KOPT-K1 (cell line): Measurements from ENCODE around the gene HIF3A.
"Not testable (repeated sequence)": the region's sequence is repeated elsewhere in the genome, so short reads cannot be mapped to it uniquely, and the experiment has no call there.

Experiments
- H3K27ac ChIP-seq: fragments of 200-600 bp; sonication (generic); 2 replicates; pipeline ENCODE4 v1.5.1; 2016; ENCODE audit warnings: antibody characterized with exemption, mild to moderate bottlenecking, low read depth, low read length; ENCODE audit not compliant: poor library complexity, severe bottlenecking
- H3K36me3 ChIP-seq: fragments of 200-600 bp; sonication (generic); 2 replicates; pipeline ENCODE4 v1.5.1; 2017; ENCODE audit warnings: antibody characterized with exemption, mild to moderate bottlenecking, low read length, moderate library complexity; ENCODE audit not compliant: insufficient read depth
- H3K9me3 ChIP-seq: fragments of 200-600 bp; sonication (generic); 2 replicates; pipeline ENCODE4 v1.5.1; 2017; ENCODE audit warnings: antibody characterized with exemption, low read length, mild to moderate bottlenecking; ENCODE audit not compliant: insufficient read depth, poor library complexity, severe bottlenecking

The HIF3A gene

DNA sequence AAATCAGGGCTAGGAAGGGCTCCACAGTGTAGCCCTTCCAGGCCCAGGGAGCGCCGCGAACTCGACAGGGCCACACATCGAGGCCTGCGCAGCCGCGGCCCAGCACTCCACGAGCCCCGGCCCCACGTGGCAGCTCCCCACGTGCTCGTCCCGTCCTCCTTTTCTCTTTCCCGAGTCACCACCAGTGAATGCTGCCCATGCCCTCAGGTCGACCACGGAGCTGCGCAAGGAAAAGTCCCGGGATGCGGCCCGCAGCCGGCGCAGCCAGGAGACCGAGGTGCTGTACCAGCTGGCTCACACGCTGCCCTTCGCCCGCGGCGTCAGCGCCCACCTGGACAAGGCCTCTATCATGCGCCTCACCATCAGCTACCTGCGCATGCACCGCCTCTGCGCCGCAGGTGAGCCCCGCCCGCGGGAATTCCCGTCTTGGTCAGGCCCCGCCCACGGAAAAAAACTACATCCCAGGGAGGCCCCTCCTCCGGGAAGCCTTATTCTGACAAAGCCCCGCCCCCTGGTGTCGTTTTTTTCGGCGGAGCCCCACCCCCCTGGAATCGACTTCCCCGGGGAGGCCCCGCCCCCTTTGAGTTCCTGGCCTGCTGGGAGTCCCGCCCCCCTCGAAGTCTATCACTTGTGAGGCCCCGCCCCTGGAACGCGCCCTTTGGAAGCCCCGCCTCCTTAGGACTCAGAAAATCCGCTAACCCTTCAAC is 7.0 kb downstream of the HIF3A start:
- Histone ChIP-seq H3K27ac (no peak overlapping the region), H3K9me3 (peaks cover 6% of the 10 kb centered on the region), H3K36me3 (no peaks in the 10 kb centered on the region)

DNA sequence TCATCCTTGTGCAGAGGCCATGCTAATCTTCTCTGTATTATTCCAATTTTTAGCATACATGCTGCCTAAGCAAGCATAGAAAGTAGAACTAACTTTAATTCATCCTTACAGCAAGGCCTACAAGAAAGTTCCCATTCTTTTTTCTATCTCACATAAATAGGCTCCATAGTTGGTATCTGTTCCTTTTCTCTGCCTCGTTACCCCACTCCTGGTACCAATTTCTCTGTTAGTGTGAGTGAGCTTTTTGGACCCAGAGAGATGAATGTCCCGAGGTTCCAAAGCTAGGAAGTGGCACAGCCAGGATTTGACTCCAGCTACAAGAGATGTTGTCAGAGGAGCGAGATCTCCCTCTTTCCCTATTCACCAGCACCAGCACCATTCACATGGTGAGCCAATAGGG is 9.7 kb downstream of the HIF3A start:
- no peaks in the 10 kb centered on the region for H3K36me3 ChIP-seq
- peaks cover 6% of the 10 kb centered on the region for H3K9me3 ChIP-seq
- no peak overlapping the region for H3K27ac ChIP-seq

- Histone ChIP-seq H3K27ac (no peak overlapping the region), H3K36me3 (no peaks in the 10 kb centered on the region), H3K9me3 (peaks cover 6% of the 10 kb centered on the region)
These were observed 11.7 kb downstream of the HIF3A start for GRCh38 chr19:46308510-46308909.

- Histone ChIP-seq H3K27ac (no peak overlapping the region), H3K9me3 (peaks cover 6% of the 10 kb centered on the region), H3K36me3 (no peaks in the 10 kb centered on the region)
These were observed 12.2 kb downstream of the HIF3A start for GRCh38 chr19:46309056-46309455.

- no peak overlapping the region for H3K27ac ChIP-seq
- H3K9me3 ChIP-seq: peaks cover 3% of the 10 kb centered on the region
- no peaks in the 10 kb centered on the region for H3K36me3 ChIP-seq
These were observed 14.6 kb downstream of the HIF3A start for GRCh38 chr19:46311444-46311843.

DNA sequence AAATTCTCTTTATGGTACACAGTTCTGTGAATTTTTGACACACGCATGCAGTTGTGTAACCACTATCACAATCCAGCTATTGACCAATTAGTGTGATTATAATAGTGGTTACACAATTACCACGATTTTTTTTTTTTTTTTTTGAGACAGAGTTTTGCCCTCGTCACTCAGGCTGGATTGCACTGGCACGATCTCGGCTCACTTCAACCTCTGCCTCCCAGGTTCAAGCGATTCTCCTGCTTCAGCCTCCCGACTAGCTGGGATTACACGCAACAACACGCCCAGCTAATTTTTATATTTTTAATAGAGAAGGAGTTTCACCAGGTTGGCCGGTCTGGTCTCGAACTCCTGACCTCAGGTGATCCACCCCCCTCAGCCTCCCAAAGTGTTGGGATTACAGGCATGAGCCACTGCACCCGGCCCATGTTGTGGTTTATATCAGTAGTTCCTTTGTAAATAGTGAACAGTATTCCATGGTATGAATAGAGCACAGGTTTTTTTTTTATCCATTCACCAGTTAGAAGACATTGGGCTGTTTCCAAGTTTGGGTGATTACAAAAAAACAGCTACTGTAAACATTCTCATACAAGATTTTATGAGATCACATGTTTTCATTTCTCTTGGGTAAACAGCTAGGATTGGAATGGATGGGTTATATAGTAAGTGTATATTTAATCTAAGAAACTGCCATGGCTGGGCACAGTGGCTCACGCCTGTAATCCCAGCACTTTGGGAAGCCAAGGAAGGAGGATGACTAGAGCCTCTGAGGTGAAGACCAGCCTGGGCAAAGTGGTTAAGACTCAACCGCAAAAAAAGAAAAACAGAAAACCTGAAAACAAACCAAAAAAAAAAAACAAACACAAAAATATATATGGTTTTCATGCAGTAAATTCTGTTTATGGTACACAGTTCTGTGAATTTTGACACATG is 17.0 kb downstream of the HIF3A start:
- H3K9me3 ChIP-seq, H3K36me3 ChIP-seq, H3K27ac ChIP-seq: not testable (repeated sequence)

DNA sequence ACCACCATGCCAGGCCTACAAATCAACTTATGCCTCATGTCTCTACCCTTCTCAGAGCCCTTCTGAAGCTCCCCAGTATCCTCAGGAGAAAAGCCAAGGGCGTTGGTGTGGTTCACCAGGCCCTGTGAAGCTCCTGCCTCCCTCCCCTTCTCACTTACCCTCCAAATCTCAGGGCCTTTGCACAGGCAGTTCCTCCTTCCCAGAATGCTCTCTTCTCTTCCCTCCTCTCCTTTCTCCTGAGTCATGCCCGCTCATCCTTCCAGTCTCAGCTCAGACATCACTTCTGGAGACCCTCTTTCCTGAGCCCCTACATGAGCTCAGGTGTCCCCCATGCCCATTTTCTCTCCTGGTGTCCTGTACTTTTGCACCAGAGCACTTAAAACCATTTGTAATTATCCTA is 20.5 kb downstream of the HIF3A start:
- H3K27ac ChIP-seq: no peak overlapping the region
- H3K9me3 ChIP-seq: no peaks in the 10 kb centered on the region

DNA sequence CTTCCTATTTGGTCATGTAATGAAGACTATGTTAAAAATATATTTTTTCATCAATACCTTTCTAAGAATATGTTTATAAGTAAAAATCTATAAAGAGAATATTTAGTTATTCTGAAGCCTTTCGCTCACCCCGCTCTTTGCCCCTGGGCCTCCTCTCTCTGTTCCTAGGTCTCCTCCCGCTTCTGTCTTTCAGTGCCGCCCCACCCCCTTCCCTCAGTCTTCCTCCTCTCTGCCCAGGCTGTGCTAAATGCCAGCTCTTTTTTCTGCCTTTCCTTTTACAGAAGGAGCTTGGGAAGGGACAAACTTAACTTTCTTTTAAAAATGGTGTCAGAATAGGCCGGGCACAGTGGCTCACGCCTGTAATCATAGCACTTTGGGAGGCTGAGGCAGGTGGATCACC is 22.8 kb downstream of the HIF3A start:
- Histone ChIP-seq H3K27ac (no peak overlapping the region), H3K9me3 (no peaks in the 10 kb centered on the region), H3K36me3 (no peaks in the 10 kb centered on the region)

More for the DNA sequence above, 20.5 kb downstream of the HIF3A start:
- H3K36me3 ChIP-seq: no peaks in the 10 kb centered on the region

DNA sequence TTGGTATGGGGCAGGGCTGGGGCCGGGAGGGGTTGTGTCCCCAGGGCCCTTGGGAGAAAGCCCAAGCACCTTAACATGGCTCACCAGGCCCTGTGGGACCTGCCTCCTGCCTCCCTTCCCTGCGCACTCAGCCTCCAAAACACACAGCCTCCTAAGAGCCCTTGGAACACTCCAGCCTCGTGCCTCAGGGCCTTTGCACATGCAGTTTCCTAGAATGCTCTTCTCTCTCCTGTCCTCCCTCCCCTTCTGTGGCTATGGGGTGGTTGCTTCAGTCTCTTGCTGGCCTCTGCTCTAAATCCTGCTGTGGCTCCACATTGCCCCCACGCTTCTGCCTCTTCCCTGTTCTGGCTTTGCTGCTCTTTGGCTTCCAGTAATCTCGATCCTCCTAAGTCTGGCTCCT is 23.7 kb downstream of the HIF3A start:
- no peaks in the 10 kb centered on the region for H3K36me3 ChIP-seq
- H3K9me3 ChIP-seq: peaks cover 5% of the 10 kb centered on the region
- H3K27ac ChIP-seq: no peak overlapping the region

DNA sequence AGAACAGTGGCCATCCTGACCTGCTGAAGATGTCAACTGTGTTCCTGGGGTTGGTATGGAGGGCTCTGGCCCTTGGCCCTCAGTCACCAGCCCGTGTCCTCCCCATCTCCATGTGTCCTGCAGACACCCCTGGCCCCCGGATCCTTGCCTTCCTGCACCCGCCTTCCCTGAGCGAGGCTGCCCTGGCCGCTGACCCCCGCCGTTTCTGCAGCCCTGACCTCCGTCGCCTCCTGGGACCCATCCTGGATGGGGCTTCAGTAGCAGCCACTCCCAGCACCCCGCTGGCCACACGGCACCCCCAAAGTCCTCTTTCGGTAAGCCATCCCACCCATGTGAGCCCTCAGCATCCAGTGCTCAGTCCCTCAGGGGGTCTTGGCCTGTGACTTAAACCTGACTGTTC is 24.8 kb downstream of the HIF3A start:
- Histone ChIP-seq H3K36me3 (no peaks in the 10 kb centered on the region), H3K27ac (no peak overlapping the region), H3K9me3 (peaks cover 15% of the 10 kb centered on the region)

- H3K27ac ChIP-seq, H3K36me3 ChIP-seq: not testable (repeated sequence)
- peaks cover 31% of the 10 kb centered on the region for H3K9me3 ChIP-seq
These were observed 26.4 kb downstream of the HIF3A start for GRCh38 chr19:46323227-46323626.

DNA sequence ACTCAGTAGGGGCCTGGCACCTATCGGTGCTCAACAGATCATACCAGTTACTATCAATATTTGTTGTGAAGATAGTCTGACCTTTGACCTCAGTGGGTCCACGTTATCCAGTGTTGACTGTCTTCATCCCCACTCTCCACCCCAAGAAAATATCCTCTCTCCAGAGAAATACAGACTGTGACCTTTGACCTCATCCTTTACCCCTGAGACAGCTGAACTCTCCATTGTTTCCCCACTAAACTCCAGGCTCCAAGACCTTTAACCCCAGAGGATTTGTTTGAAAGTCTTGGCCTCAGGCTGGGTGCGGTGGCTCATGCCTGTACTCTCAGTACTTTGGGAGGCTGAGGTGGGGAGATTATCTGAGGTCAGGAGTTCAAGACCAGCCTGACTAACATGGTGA is 27.4 kb downstream of the HIF3A start:
- H3K36me3 ChIP-seq: no peaks in the 10 kb centered on the region
- H3K27ac ChIP-seq: no peak overlapping the region
- peaks cover 41% of the 10 kb centered on the region for H3K9me3 ChIP-seq

DNA sequence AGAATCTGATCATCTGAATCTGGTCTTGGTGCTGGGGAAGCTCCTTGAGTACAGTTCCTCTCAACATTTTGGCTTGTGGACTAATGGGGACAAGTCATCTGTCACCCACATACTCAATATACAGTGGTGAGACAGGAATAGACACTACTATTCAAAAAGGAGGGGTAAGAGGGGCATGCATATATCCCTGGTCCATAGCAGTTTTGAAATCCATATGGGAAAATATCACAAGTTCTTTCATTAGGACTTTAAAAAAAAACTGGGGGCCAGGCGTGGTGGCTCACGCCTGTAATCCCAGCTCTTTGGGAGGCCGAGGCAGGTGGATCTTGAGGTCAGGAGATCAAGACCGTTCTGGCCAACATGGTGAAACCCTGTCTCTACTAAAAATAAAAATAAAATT is 29.8 kb downstream of the HIF3A start:
- Histone ChIP-seq H3K36me3 (no peaks in the 10 kb centered on the region), H3K9me3 (peaks cover 45% of the 10 kb centered on the region), H3K27ac (no peak overlapping the region)

GRCh38 chr19:46328079-46328478 is 31.2 kb downstream of the HIF3A start:
- peaks cover 45% of the 10 kb centered on the region for H3K9me3 ChIP-seq
- no peaks in the 10 kb centered on the region for H3K36me3 ChIP-seq
- no peak overlapping the region for H3K27ac ChIP-seq

DNA sequence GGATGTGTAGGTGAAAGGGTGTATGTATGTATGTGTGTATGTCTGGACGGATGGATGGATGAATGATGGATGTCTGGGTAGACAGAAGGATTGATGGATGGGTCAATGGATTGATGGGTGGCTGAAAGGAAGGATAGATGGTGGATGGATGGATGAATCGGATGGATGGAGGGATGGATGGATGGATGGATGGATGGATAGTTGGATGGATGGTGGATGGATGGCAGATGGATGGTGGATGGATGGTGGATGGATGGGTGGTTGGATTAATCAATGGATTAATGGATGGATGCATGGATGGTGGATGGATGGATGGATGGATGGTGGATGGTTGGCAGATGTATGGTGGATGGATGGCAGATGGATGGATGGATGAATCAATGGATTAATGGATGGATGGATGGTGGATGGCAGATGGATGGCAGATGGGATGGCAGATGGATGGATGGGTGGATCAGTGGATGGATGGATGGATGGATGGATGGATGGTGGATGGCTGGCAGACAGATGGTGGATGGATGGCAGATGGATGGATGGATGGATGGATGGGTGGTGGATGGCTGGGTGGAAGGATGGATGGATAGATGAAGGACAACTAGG is 33.6 kb downstream of the HIF3A start:
- peaks cover 42% of the 10 kb centered on the region for H3K9me3 ChIP-seq

More for the DNA sequence above, 33.6 kb downstream of the HIF3A start:
- Histone ChIP-seq H3K27ac (no peak overlapping the region), H3K36me3 (no peaks in the 10 kb centered on the region)
